ENCODE data around the gene TLR8. TPM values are rescaled to one million over a fixed set of nuclear protein-coding genes. Genes with fewer than 3 reads are reported as not detected.
A peak's percentile ranks its signal among the peaks of the same experiment; 100 is the strongest.

Gene TLR8
- total RNA-seq, 1 donor from 2014 or later: 0.25 TPM

GRCh38 chrX:12949205-12949926 lies 42.9 kb downstream of the TLR8 start:
- Histone ChIP-seq H3K27ac (peak overlapping the region; percentile 80), H3K4me1 (peaks cover 13% of the 10 kb centered on the region), H3K36me3 (no peaks in the 10 kb centered on the region), H3K27me3 (no peaks in the 10 kb centered on the region), H3K9me3 (no peaks in the 10 kb centered on the region), H3K4me3 (no peak overlapping the region)
- no peak for DNase-seq (ENCODE audit: extremely low spot score in 2 of 2)
- TF ChIP-seq POLR2A (IDR thresholded peaks at IDR 0.05) (no peak), POLR2AphosphoS5 (IDR thresholded peaks at IDR 0.05; ENCODE audit: insufficient read depth in 1 of 2, low read depth in 1 of 2) (no peak), CTCF (IDR thresholded peaks at IDR 0.05) (no peak)
- intact Hi-C loops (cut with DNase I): no loop called here

GRCh38 chrX:12949927-12950656 lies 43.7 kb downstream of the TLR8 start:
- no peak for DNase-seq (ENCODE audit: extremely low spot score in 2 of 2)
- Histone ChIP-seq H3K4me3 (peak overlapping the region; percentile 13 to 18), H3K9me3 (no peaks in the 10 kb centered on the region), H3K36me3 (no peaks in the 10 kb centered on the region), H3K4me1 (peaks cover 17% of the 10 kb centered on the region), H3K27me3 (no peaks in the 10 kb centered on the region), H3K27ac (peak overlapping the region; percentile 80)
- TF ChIP-seq CTCF (IDR thresholded peaks at IDR 0.05) (no peak), POLR2AphosphoS5 (IDR thresholded peaks at IDR 0.05; ENCODE audit: insufficient read depth in 1 of 2, low read depth in 1 of 2) (peak in 1 of 2 donors; percentile 89), POLR2A (IDR thresholded peaks at IDR 0.05) (no peak)
- intact Hi-C loops (cut with DNase I): no loop called here

DNA sequence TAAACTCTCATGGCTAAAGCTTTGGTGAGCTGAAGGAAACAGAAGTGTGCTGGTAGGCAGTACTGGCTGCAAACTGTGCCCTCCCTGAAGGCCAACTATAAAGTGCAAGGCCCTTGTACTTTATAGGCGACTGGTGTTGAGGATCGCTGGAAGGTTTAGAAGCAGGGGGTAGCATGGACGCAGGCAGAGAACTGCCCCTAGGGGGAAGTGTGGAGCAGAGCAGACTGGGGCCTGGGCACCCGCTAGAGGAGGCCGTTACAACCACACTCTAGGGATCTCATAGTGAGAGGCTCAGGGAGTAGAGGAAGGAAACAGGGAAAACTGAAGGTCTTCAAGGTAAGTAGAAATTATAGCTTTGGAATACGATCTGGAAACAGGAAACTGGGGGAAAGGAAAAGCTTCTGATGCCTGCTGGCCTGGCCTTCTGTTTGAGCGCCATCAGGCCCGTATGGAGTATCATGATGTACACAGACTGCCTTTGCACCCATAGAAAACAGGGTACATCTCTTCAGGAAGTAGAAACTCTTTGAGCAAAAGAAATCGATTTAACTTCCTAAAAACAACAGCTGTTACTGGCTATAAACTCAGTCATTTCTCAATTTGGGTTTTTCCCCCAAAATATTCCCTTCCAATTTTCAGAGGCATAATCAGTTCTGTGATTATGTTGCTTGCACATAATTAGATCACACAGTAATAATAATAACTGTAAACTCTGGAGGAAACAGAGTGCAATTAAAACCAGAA lies 44.6 kb downstream of the TLR8 start:
- no peak overlapping the region for H3K4me3 ChIP-seq
- H3K36me3 ChIP-seq: no peaks in the 10 kb centered on the region
- intact Hi-C loops (cut with DNase I): no loop called here
- no peak for DNase-seq (ENCODE audit: extremely low spot score in 2 of 2)
- H3K4me1 ChIP-seq: peaks cover 27% of the 10 kb centered on the region
- no peaks in the 10 kb centered on the region for H3K27me3 ChIP-seq
- no peaks in the 10 kb centered on the region for H3K9me3 ChIP-seq
- H3K27ac ChIP-seq: peak overlapping the region; percentile 80
- TF ChIP-seq POLR2AphosphoS5 (IDR thresholded peaks at IDR 0.05; ENCODE audit: insufficient read depth in 1 of 2, low read depth in 1 of 2): no peak
- peak in 1 of 3 experiments; percentile 11 for TF ChIP-seq CTCF (IDR thresholded peaks at IDR 0.05)
- no peak for TF ChIP-seq POLR2A (IDR thresholded peaks at IDR 0.05)

GRCh38 chrX:12951595-12951975 lies 45.2 kb downstream of the TLR8 start:
- no peak overlapping the region for H3K4me3 ChIP-seq
- peak overlapping the region; percentile 80 for H3K27ac ChIP-seq
- H3K36me3 ChIP-seq: no peaks in the 10 kb centered on the region
- H3K9me3 ChIP-seq: no peaks in the 10 kb centered on the region
- H3K4me1 ChIP-seq: peaks cover 29% of the 10 kb centered on the region
- H3K27me3 ChIP-seq: no peaks in the 10 kb centered on the region
- TF ChIP-seq POLR2A (IDR thresholded peaks at IDR 0.05) (no peak), POLR2AphosphoS5 (IDR thresholded peaks at IDR 0.05; ENCODE audit: insufficient read depth in 1 of 2, low read depth in 1 of 2) (no peak), CTCF (IDR thresholded peaks at IDR 0.05) (no peak)
- DNase-seq (ENCODE audit: extremely low spot score in 2 of 2): no peak
- intact Hi-C loops (cut with DNase I): no loop called here
